Measurements from ENCODE around the gene DNAJC15. TPM values are rescaled to one million over a fixed set of nuclear protein-coding genes. Genes with fewer than 3 reads are reported as not detected.
"Not testable (repeated sequence)": the region's sequence is repeated elsewhere in the genome, so short reads cannot be mapped to it uniquely, and the experiment has no call there.

DNAJC15 gene
- total RNA-seq, 2 donors from 2014 or later, result 7.5 to 15.6 TPM

- Mint-ChIP-seq H3K4me3 (peak overlapping the region; percentile 85), H3K27me3 (no peaks in the 10 kb centered on the region), H3K9me3 (no peaks in the 10 kb centered on the region), H3K27ac (peak overlapping the region; percentile 91), H3K4me1 (peaks cover 39% of the 10 kb centered on the region), H3K36me3 (ENCODE audit: low read depth) (peaks cover 9% of the 10 kb centered on the region)
- no peak for ATAC-seq (replicated peaks)
Measured at GRCh38 chr13:43046259-43046658, 22.9 kb downstream of the DNAJC15 start.

- no peaks in the 10 kb centered on the region for H3K9me3 Mint-ChIP-seq
- ATAC-seq (replicated peaks), result peak; percentile 25
- peaks cover 7% of the 10 kb centered on the region for H3K36me3 Mint-ChIP-seq (ENCODE audit: low read depth)
- no peak overlapping the region for H3K27ac Mint-ChIP-seq
- no peaks in the 10 kb centered on the region for H3K27me3 Mint-ChIP-seq
- peaks cover 38% of the 10 kb centered on the region for H3K4me1 Mint-ChIP-seq
- no peak overlapping the region for H3K4me3 Mint-ChIP-seq
Measured at GRCh38 chr13:43054803-43055802, 31.7 kb downstream of the DNAJC15 start.

DNA sequence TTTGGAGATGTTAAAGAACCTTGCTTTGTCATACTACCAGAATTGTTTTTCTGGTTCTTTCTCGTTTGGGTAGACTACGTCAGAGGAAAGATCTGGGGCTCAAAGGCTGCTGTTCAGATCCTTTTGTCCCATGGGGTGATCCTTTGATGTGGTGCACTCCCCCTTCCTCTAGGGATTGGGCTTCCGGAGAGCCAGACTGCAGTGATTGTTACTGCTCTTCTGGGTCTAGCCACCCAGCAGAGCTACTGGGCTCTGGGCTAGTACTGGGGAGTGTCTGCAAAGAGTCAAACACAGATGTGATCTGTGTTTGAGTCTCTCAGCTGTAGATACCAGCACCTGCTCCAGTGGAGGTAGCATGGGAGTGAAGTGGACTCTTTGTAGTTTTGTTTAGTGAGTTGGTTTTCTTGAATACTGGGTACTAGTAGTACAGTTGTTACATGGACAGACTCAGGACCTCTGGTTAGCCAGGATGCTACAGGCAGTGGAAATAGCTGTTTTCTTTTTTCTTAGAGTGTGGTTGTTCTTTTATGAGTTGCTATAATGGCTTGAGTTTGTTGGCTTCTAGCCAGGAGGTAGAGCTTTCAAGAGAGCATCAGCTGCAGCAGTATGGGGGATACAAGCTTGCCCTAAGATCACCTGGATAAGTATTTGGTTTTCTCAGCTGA is 34.4 kb downstream of the DNAJC15 start:
- Mint-ChIP-seq H3K27ac (no peak overlapping the region), H3K36me3 (ENCODE audit: low read depth) (peaks cover 19% of the 10 kb centered on the region), H3K9me3 (no peaks in the 10 kb centered on the region), H3K27me3 (no peaks in the 10 kb centered on the region), H3K4me3 (no peak overlapping the region), H3K4me1 (peaks cover 52% of the 10 kb centered on the region)
- ATAC-seq (replicated peaks), result peak; percentile 34

DNA sequence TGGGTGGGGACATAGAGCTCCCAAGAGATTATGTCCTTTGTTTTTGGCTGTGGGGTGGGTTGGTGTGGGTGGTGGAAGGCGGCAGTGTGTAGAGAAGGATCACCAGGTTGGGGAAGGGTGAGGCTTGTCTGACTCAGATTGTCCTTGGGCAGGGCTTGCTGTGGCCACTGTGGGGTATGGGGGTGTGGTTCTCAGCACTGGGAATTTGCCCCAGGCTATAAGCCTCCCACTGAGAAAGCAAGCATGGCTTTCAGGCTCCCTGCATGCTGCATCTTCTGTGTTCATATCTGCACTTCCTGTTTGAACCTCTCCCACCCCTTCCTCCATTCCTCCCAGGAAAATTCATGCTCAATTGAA is 34.9 kb downstream of the DNAJC15 start:
- peak; percentile 66 for ATAC-seq (replicated peaks)
- no peaks in the 10 kb centered on the region for H3K9me3 Mint-ChIP-seq
- H3K27ac Mint-ChIP-seq, result no peak overlapping the region
- H3K36me3 Mint-ChIP-seq (ENCODE audit: low read depth), result peaks cover 19% of the 10 kb centered on the region
- H3K4me1 Mint-ChIP-seq, result peaks cover 54% of the 10 kb centered on the region
- no peak overlapping the region for H3K4me3 Mint-ChIP-seq
- H3K27me3 Mint-ChIP-seq, result no peaks in the 10 kb centered on the region

GRCh38 chr13:43058831-43059230 is 35.4 kb downstream of the DNAJC15 start:
- ATAC-seq (replicated peaks), result no peak
- Mint-ChIP-seq H3K9me3 (no peaks in the 10 kb centered on the region), H3K27me3 (no peaks in the 10 kb centered on the region), H3K4me1 (peaks cover 58% of the 10 kb centered on the region), H3K27ac (no peak overlapping the region), H3K4me3 (no peak overlapping the region), H3K36me3 (ENCODE audit: low read depth) (peaks cover 19% of the 10 kb centered on the region)

DNA sequence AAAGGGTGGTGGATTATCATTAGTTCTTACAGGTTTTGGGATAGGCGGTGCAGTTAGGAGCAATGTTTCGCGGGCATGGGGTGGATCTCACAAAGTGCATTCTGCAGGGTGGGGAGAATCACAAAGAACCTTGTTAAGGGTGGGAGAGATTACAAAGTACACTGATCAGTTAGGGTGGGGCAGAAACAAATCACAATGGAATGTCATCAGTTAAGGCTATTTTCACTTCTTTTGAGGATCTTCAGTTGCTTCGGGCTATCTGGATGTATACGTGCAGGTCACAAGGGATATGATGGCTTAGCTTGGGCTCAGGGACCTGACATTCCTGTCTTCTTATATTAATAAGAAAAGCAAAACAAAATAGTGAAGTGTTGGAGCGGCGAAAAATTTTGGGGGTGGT is 36.4 kb downstream of the DNAJC15 start:
- not testable (repeated sequence) for H3K9me3 Mint-ChIP-seq; ATAC-seq (replicated peaks); H3K27me3 Mint-ChIP-seq; H3K4me3 Mint-ChIP-seq
- Mint-ChIP-seq H3K27ac (peak overlapping the region; percentile 14), H3K36me3 (ENCODE audit: low read depth) (peaks cover 19% of the 10 kb centered on the region), H3K4me1 (peaks cover 62% of the 10 kb centered on the region)

GRCh38 chr13:43060806-43061205 is 37.4 kb downstream of the DNAJC15 start:
- ATAC-seq (replicated peaks); H3K4me3 Mint-ChIP-seq; H3K9me3 Mint-ChIP-seq; H3K27me3 Mint-ChIP-seq: not testable (repeated sequence)
- peaks cover 62% of the 10 kb centered on the region for H3K4me1 Mint-ChIP-seq
- H3K27ac Mint-ChIP-seq, result peak overlapping the region; percentile 74
- H3K36me3 Mint-ChIP-seq (ENCODE audit: low read depth), result peaks cover 21% of the 10 kb centered on the region

GRCh38 chr13:43061496-43062280 is 38.3 kb downstream of the DNAJC15 start:
- Mint-ChIP-seq H3K9me3 (no peaks in the 10 kb centered on the region), H3K36me3 (ENCODE audit: low read depth) (peaks cover 29% of the 10 kb centered on the region), H3K4me3 (peak overlapping the region; percentile 11), H3K4me1 (peaks cover 57% of the 10 kb centered on the region), H3K27me3 (no peaks in the 10 kb centered on the region), H3K27ac (peak overlapping the region; percentile 74)
- peak; percentile 84 for ATAC-seq (replicated peaks)

- H3K4me1 Mint-ChIP-seq, result peaks cover 7% of the 10 kb centered on the region
- H3K27ac Mint-ChIP-seq, result no peak overlapping the region
- H3K36me3 Mint-ChIP-seq (ENCODE audit: low read depth), result peaks cover 32% of the 10 kb centered on the region
- no peaks in the 10 kb centered on the region for H3K9me3 Mint-ChIP-seq
- H3K4me3 Mint-ChIP-seq, result no peak overlapping the region
- no peaks in the 10 kb centered on the region for H3K27me3 Mint-ChIP-seq
- no peak for ATAC-seq (replicated peaks)
Measured at GRCh38 chr13:43071824-43072223, 48.4 kb downstream of the DNAJC15 start.

DNA sequence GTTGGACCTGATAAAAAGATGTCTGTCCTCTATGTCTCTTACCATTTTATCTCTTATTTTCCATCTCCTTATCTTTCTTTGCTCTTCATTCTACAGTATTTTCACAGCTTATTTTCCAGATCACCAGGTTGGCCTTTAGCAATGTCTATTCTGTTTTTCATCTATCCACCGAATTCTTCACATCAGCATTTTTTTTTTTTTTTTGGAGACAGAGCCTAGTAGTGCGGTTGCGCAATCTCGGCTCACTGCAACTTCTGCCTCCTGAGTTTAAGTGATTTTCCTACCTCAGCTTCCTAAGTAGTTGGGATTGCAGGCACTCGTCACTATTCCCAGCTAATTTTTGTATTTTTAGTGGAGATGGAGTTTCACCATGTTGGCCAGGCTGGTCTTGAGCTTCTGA is 49.0 kb downstream of the DNAJC15 start:
- peaks cover 7% of the 10 kb centered on the region for H3K4me1 Mint-ChIP-seq
- no peak for ATAC-seq (replicated peaks)

GRCh38 chr13:43074824-43075510 is 51.6 kb downstream of the DNAJC15 start:
- Mint-ChIP-seq H3K4me3 (peak overlapping the region; percentile 44), H3K9me3 (no peaks in the 10 kb centered on the region), H3K27ac (peak overlapping the region; percentile 57), H3K36me3 (ENCODE audit: low read depth) (peaks cover 20% of the 10 kb centered on the region), H3K4me1 (peaks cover 19% of the 10 kb centered on the region), H3K27me3 (no peaks in the 10 kb centered on the region)
- ATAC-seq (replicated peaks), result peak; percentile 90

More for the DNA sequence above, 49.0 kb downstream of the DNAJC15 start:
- no peak overlapping the region for H3K4me3 Mint-ChIP-seq
- no peaks in the 10 kb centered on the region for H3K27me3 Mint-ChIP-seq
- peaks cover 27% of the 10 kb centered on the region for H3K36me3 Mint-ChIP-seq (ENCODE audit: low read depth)
- no peaks in the 10 kb centered on the region for H3K9me3 Mint-ChIP-seq
- no peak overlapping the region for H3K27ac Mint-ChIP-seq

- H3K27ac Mint-ChIP-seq, H3K27me3 Mint-ChIP-seq, H3K9me3 Mint-ChIP-seq: not testable (repeated sequence)
- Mint-ChIP-seq H3K36me3 (ENCODE audit: low read depth) (peaks cover 20% of the 10 kb centered on the region), H3K4me3 (peak overlapping the region; percentile 44), H3K4me1 (peaks cover 19% of the 10 kb centered on the region)
- ATAC-seq (replicated peaks), result peak; percentile 3
Measured at GRCh38 chr13:43075511-43075902, 52.1 kb downstream of the DNAJC15 start.

GRCh38 chr13:43077046-43077445 is 53.7 kb downstream of the DNAJC15 start:
- Mint-ChIP-seq H3K4me1 (peaks cover 24% of the 10 kb centered on the region), H3K27me3 (no peaks in the 10 kb centered on the region), H3K4me3 (no peak overlapping the region), H3K36me3 (ENCODE audit: low read depth) (peaks cover 30% of the 10 kb centered on the region), H3K9me3 (no peaks in the 10 kb centered on the region), H3K27ac (no peak overlapping the region)
- ATAC-seq (replicated peaks), result no peak

GRCh38 chr13:43077461-43077860 is 54.1 kb downstream of the DNAJC15 start:
- H3K36me3 Mint-ChIP-seq (ENCODE audit: low read depth), result peaks cover 31% of the 10 kb centered on the region
- H3K27ac Mint-ChIP-seq, result peak overlapping the region; percentile 5
- no peak overlapping the region for H3K4me3 Mint-ChIP-seq
- ATAC-seq (replicated peaks), result no peak
- H3K27me3 Mint-ChIP-seq, result no peaks in the 10 kb centered on the region
- H3K4me1 Mint-ChIP-seq, result peaks cover 24% of the 10 kb centered on the region
- no peaks in the 10 kb centered on the region for H3K9me3 Mint-ChIP-seq
